ENCODE measurements around the gene BTBD7.

The BTBD7 gene

GRCh38 chr14:93329965-93330608 lies 2.7 kb downstream of the BTBD7 start:
- CTCF ChIA-PET: interaction anchor here (1.0 to 2.3 kb wide), 4 partner anchors 8 to 31 kb away, joined by 3 to 10 read pairs (median 5); no protein-coding TSS in a partner anchor
- POLR2A ChIA-PET: no interaction called here
- DNase-seq (ENCODE audit: extremely low spot score): no peak
- TF ChIP-seq CTCF (IDR thresholded peaks at IDR 0.05; ENCODE audit: control extremely low read depth, extremely low read depth, low read depth, missing control alignments): no peak

- CTCF ChIA-PET: interaction anchor here (0.9 kb wide), 1 partner anchor 13 kb away, joined by 3 read pairs; no protein-coding TSS in a partner anchor
- TF ChIP-seq CTCF (IDR thresholded peaks at IDR 0.05; ENCODE audit: control extremely low read depth, extremely low read depth, low read depth, missing control alignments): no peak
- POLR2A ChIA-PET: no interaction called here
- no peak for DNase-seq (ENCODE audit: extremely low spot score)
Measured at GRCh38 chr14:93328546-93328945, 4.3 kb downstream of the BTBD7 start.

- no peak for DNase-seq (ENCODE audit: extremely low spot score)
- ChIA-PET CTCF (interaction anchor here (1.4 kb wide), 1 partner anchor 8 kb away, joined by 4 read pairs; no protein-coding TSS in a partner anchor), POLR2A (no interaction called here)
- no peak for TF ChIP-seq CTCF (IDR thresholded peaks at IDR 0.05; ENCODE audit: control extremely low read depth, extremely low read depth, low read depth, missing control alignments)
Measured at GRCh38 chr14:93326196-93326595, 6.6 kb downstream of the BTBD7 start.

- DNase-seq (ENCODE audit: extremely low spot score): no peak
- ChIA-PET POLR2A (no interaction called here), CTCF (interaction anchor here (0.7 kb wide), 1 partner anchor 19 kb away, joined by 3 read pairs; no protein-coding TSS in a partner anchor)
- TF ChIP-seq CTCF (IDR thresholded peaks at IDR 0.05; ENCODE audit: control extremely low read depth, extremely low read depth, low read depth, missing control alignments): no peak
Measured at GRCh38 chr14:93323600-93324174, 9.1 kb downstream of the BTBD7 start.

GRCh38 chr14:93322929-93323599 lies 9.8 kb downstream of the BTBD7 start:
- CTCF ChIA-PET: interaction anchor here (0.7 to 1.7 kb wide), 4 partner anchors 7 to 18 kb away, joined by 3 to 7 read pairs (median 4); no protein-coding TSS in a partner anchor

More at GRCh38 chr14:93322929-93323599, 9.8 kb downstream of the BTBD7 start:
- no peak for TF ChIP-seq CTCF (IDR thresholded peaks at IDR 0.05; ENCODE audit: control extremely low read depth, extremely low read depth, low read depth, missing control alignments)
- DNase-seq (ENCODE audit: extremely low spot score): no peak
- POLR2A ChIA-PET: no interaction called here

All from GM10248 (cell line).